ENCODE results near the gene POLG2. TPM values are rescaled to one million over a fixed set of nuclear protein-coding genes. Genes with fewer than 3 reads are reported as not detected.

Gene POLG2
- total and polyA plus RNA-seq, 10 of the 15 experiments (the other 5 are each of a cell fraction or from before 2014, with no cell fraction given) = 10.2 to 27.7 (median 22.2) TPM

- TF ChIP-seq RCOR1 (conservative IDR thresholded peaks at IDR 0.05; ENCODE audit: low read depth, low read length) (peak; percentile 27; the same call in 1 of the 2 replicates), ZNF24 (IDR thresholded peaks at IDR 0.05) (peak; percentile 86), KLF5 (IDR thresholded peaks at IDR 0.05; ENCODE audit: partially characterized antibody) (peak; percentile 72), CBX5 (IDR thresholded peaks at IDR 0.05; ENCODE audit: low read depth) (peak; percentile 21; the same call in 1 of the 2 replicates), BRCA1 (IDR thresholded peaks at IDR 0.05; ENCODE audit: low read depth, low read length) (no peak), BACH1 (IDR thresholded peaks at IDR 0.05; ENCODE audit: borderline replicate concordance) (peak; percentile 90), CHD2 (IDR thresholded peaks at IDR 0.05; ENCODE audit: borderline replicate concordance, low read depth, low read length) (no peak), BMI1 (IDR thresholded peaks at IDR 0.05; ENCODE audit: borderline replicate concordance) (no peak), SP1 (IDR thresholded peaks at IDR 0.05; ENCODE audit: low read depth, low read length) (peak; percentile 72), MYB (IDR thresholded peaks at IDR 0.05; ENCODE audit: borderline replicate concordance, low read depth, low read length) (no peak), RBBP5 (conservative IDR thresholded peaks at IDR 0.05) (no peak), NRF1 (conservative IDR thresholded peaks at IDR 0.05; ENCODE audit: low read depth, low read length) (peak; percentile 43; the same call in 1 of the 2 replicates), IRF5 (IDR thresholded peaks at IDR 0.05; ENCODE audit: borderline replicate concordance) (no peak), PAX5 (IDR thresholded peaks at IDR 0.05; ENCODE audit: borderline replicate concordance, low read depth, low read length) (peak; percentile 33; the same call in 1 of the 2 replicates), TAF1 (IDR thresholded peaks at IDR 0.05; ENCODE audit: borderline replicate concordance, low read depth, low read length) (peak; percentile 100), SKIL (IDR thresholded peaks at IDR 0.05; ENCODE audit: low read depth, poor library complexity, severe bottlenecking) (no peak), POU2F2 (IDR thresholded peaks at IDR 0.05; ENCODE audit: borderline replicate concordance, low read depth, low read length) (peak; percentile 99), CREM (IDR thresholded peaks at IDR 0.05; ENCODE audit: low read depth) (peak; percentile 46; the same call in 1 of the 2 replicates), TCF12 (IDR thresholded peaks at IDR 0.05; ENCODE audit: low read depth, low read length) (peak; percentile 89; the same call in 1 of the 2 replicates), EGR1 (IDR thresholded peaks at IDR 0.05; ENCODE audit: borderline replicate concordance in 1 of 2, low read depth in 2 of 2, low read length in 2 of 2) (peak; percentile 61 to 99), NR2C1 (IDR thresholded peaks at IDR 0.05) (peak; percentile 83)
- TF ChIP-seq, protein P1, sequence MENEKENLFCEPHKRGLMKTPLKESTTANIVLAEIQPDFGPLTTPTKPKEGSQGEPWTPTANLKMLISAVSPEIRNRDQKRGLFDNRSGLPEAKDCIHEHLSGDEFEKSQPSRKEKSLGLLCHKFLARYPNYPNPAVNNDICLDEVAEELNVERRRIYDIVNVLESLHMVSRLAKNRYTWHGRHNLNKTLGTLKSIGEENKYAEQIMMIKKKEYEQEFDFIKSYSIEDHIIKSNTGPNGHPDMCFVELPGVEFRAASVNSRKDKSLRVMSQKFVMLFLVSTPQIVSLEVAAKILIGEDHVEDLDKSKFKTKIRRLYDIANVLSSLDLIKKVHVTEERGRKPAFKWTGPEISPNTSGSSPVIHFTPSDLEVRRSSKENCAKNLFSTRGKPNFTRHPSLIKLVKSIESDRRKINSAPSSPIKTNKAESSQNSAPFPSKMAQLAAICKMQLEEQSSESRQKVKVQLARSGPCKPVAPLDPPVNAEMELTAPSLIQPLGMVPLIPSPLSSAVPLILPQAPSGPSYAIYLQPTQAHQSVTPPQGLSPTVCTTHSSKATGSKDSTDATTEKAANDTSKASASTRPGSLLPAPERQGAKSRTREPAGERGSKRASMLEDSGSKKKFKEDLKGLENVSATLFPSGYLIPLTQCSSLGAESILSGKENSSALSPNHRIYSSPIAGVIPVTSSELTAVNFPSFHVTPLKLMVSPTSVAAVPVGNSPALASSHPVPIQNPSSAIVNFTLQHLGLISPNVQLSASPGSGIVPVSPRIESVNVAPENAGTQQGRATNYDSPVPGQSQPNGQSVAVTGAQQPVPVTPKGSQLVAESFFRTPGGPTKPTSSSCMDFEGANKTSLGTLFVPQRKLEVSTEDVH (IDR thresholded peaks at IDR 0.05; ENCODE audit: low read depth, partially characterized antibody) = no peak
Measured at GRCh38 chr17:64506201-64506575, 9.3 kb upstream of the POLG2 start, which contains the start of gene DDX5 (continued).

Data from GM12878 (cell line).